Pancreas (tissue), 10 donors: ENCODE data around the gene MPP3. TPM values are rescaled to one million over a fixed set of nuclear protein-coding genes. Genes with fewer than 3 reads are reported as not detected.
A peak's percentile ranks its signal among the peaks of the same experiment; 100 is the strongest.

Experiments
- ATAC-seq, 4 donors: fragments of 200-7000 bp; cut with Tn5 transposase; one replicate each; pipeline versions ENCODE4 v1.8.0 to v1.9.1; 2020; ENCODE audit warnings: mild to moderate bottlenecking in 4 of 4, moderate library complexity in 4 of 4
- DNase-seq, 6 donors: peaks; one replicate each; pipeline ENCODE4 v3.0.0-alpha.2; 2020
- FAIRE-seq: peaks from 2 replicates; lab custom pipeline; 2012; peaks lifted over from hg19 to GRCh38; lab: Jason Lieb, UNC
- H3K27ac ChIP-seq, 4 donors: fragments of 200-600 bp; sonication (generic); 1 replicate in 3 of 4; 2 replicates in 1 of 4; pipeline versions ENCODE4 v1.5.0 to v1.8.0; 2020
- H3K27me3 ChIP-seq, 4 donors: fragments of 200-600 bp; one replicate each; pipeline ENCODE4 v1.8.0; 2021
- H3K36me3 ChIP-seq, 3 donors: fragments of 200-600 bp; sonication (generic) in 1 of 3; one replicate each; pipeline versions ENCODE4 v1.5.0 to v1.8.0; 2020 to 2021
- H3K4me1 ChIP-seq, 3 donors: fragments of 200-600 bp; one replicate each; pipeline ENCODE4 v1.8.0; 2021
- H3K4me3 ChIP-seq, 4 donors: fragments of 200-600 bp; sonication (generic) in 2 of 4; one replicate each; pipeline versions ENCODE4 v1.5.0 to v1.8.0; 2020 to 2021
- H3K9me3 ChIP-seq, 4 donors: fragments of 200-600 bp; one replicate each; pipeline ENCODE4 v1.8.0; 2021
- CTCF ChIP-seq, 4 donors: fragments of 200-600 bp; sonication (generic) in 3 of 4; IDR thresholded peaks; one replicate each; pipeline versions ENCODE4 v1.5.0 to v1.8.0; 2021; ENCODE audit warnings: antibody characterized with exemption in 4 of 4
- WGBS, 2 donors: extraction: QIAGEN DNeasy Blood & Tissue Kit; methylation state at CpG; one replicate each; pipeline ENCODE4 v1.1.7; 2013; 5-methylcytosine and 5-hydroxymethylcytosine counted together
- intact Hi-C, 3 donors: fragments of 100-400 bp; cut with DNase I; formaldehyde crosslinking; loops; one replicate each; pipeline versions ENCODE4 v1.11.1 to v1.14.2; 2022
- polyA plus RNA-seq, 2 donors: library from polyadenylated mRNA; stranded (reverse); fragments of 200-250 nt; gene quantifications; one replicate each; pipeline ENCODE4 v1.2.3, GENCODE V29; 2013
- total RNA-seq, 6 donors: library from RNA; stranded (reverse); fragmentation: NEBNext Ultra II Directional in 4 of 6; extraction: Animal tissue kit (Norgen Biotek cat#: 25700) in 4 of 6; gene quantifications; one replicate each; pipeline versions ENCODE4 v1.2.1 to v1.2.4, GENCODE V29; 2021 to 2023
- donor health status: healthy with polysubstance abuse.
- donor health status: DM: no; HTN: no; CAD: no; lungs with moderate emphysema.
- donor health status: DM: no; HTN: no; CAD: no.
- donor health status: control.
- donor health status: control.
- donor health status: Bipolar disorder and iron deficiency.
- donor health status: DM: yes; HTN: yes; CAD: no.
- donor health status: DM: no; HTN: no; CAD: no.
- donor health status: DM: no; HTN: no; CAD: no.
- donor health status: DM: yes; HTN: yes; CAD: no.

The MPP3 gene
- total and polyA plus RNA-seq, 8 donors: 3.4 to 42.5 (median 6.1) TPM

- DNase-seq: no peak
- no peaks in the 10 kb centered on the region for H3K27me3 ChIP-seq
- intact Hi-C loops: no loop called here
- TF ChIP-seq CTCF (IDR thresholded peaks at IDR 0.05): no peak
- FAIRE-seq: no peak
- peak overlapping the region; percentile 100 for H3K27ac ChIP-seq
- H3K4me3 ChIP-seq: peak overlapping the region; percentile 49 to 100 (median 98)
- no peaks in the 10 kb centered on the region for H3K9me3 ChIP-seq
- WGBS, 2 donors: 9 to 10% methylated on average over 26 of the region's 26 CpGs
- H3K4me1 ChIP-seq: peaks cover 6 to 15% (median 6%) of the 10 kb centered on the region in 3 donors
- peaks cover 0 to 4% (median 2%) of the 10 kb centered on the region in 3 donors for H3K36me3 ChIP-seq
- ATAC-seq: peak in 3 of 4 donors; percentile 1 to 6 (median 2)
These were observed 53.5 kb downstream of the MPP3 start for GRCh38 chr17:43779145-43780125.

- WGBS, 2 donors: 0% methylated on average over 66 to 100 of the region's 100 CpGs
- ATAC-seq: peak; percentile 91 to 96 (median 95)
- Histone ChIP-seq H3K9me3 (no peaks in the 10 kb centered on the region), H3K27me3 (no peaks in the 10 kb centered on the region), H3K4me3 (peak within 1 kb of the TSS; percentile 49 to 100 (median 98)), H3K27ac (peak within 1 kb of the TSS; percentile 100), H3K36me3 (peaks cover 0 to 13% (median 11%) of the 10 kb centered on the region in 3 donors), H3K4me1 (peaks cover 6 to 15% (median 6%) of the 10 kb centered on the region in 3 donors)
- FAIRE-seq: no peak
- no peak for TF ChIP-seq CTCF (IDR thresholded peaks at IDR 0.05)
- intact Hi-C loops: no loop called here
- DNase-seq: peak; percentile 95 to 98 (median 97)
These were observed 54.4 kb downstream of the MPP3 start, which contains the start of gene DUSP3 for GRCh38 chr17:43778337-43779144. DUSP3 (minus strand) TSS chr17:43778977; CDS start chr17:43778924, 53 bp downstream.

- H3K4me3 ChIP-seq: no peak overlapping the region
- no peak for TF ChIP-seq CTCF (IDR thresholded peaks at IDR 0.05)
- peaks cover 13 to 30% (median 15%) of the 10 kb centered on the region in 3 donors for H3K4me1 ChIP-seq
- ATAC-seq (no peak), FAIRE-seq (no peak), DNase-seq (peak in 1 of 6 donors; percentile 33)
- H3K9me3 ChIP-seq: no peaks in the 10 kb centered on the region
- peaks cover 0 to 31% (median 18%) of the 10 kb centered on the region in 3 donors for H3K36me3 ChIP-seq
- H3K27me3 ChIP-seq: no peaks in the 10 kb centered on the region
- no peak overlapping the region for H3K27ac ChIP-seq
- intact Hi-C loops: no loop called here
- 92 to 93% methylated on average over 16 of the region's 16 CpGs for WGBS, 2 donors
These were observed 58.4 kb downstream of the MPP3 start for GRCh38 chr17:43774304-43775250.
